Measurements from ENCODE around the gene RAB24.

DNA sequence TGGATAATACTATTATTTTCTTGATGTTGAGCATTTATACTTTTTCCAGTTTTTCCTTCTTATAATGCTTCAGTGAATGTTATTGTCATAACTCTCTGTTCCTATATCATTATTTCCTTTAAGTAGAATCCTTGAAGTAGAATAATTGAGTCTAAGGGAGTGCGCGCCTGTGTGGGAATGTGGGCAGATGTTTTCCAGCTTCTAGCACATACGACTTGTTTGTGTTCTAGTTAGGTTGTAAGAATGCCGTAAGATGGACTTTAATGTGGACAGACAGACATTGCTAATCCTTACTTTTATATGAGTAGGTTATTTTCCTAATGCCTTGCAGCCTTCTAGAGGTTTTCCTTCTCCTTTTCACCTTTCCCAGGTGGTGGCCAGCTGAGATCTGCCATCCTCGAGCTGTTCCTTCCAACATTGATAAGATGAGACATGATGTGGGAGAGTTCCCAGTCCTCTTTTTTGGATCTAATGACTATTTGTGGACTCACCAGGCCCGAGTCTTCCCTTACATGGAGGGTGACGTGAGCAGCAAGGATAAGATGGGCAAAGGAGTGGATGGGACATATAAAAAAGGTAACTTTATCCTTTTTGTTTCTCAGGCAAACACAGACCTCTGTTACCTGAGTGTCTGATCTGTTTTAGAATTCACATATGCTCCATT, 34.2 kb downstream of the RAB24 start:
- TF ChIP-seq, protein P1, sequence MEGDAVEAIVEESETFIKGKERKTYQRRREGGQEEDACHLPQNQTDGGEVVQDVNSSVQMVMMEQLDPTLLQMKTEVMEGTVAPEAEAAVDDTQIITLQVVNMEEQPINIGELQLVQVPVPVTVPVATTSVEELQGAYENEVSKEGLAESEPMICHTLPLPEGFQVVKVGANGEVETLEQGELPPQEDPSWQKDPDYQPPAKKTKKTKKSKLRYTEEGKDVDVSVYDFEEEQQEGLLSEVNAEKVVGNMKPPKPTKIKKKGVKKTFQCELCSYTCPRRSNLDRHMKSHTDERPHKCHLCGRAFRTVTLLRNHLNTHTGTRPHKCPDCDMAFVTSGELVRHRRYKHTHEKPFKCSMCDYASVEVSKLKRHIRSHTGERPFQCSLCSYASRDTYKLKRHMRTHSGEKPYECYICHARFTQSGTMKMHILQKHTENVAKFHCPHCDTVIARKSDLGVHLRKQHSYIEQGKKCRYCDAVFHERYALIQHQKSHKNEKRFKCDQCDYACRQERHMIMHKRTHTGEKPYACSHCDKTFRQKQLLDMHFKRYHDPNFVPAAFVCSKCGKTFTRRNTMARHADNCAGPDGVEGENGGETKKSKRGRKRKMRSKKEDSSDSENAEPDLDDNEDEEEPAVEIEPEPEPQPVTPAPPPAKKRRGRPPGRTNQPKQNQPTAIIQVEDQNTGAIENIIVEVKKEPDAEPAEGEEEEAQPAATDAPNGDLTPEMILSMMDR (optimal IDR thresholded peaks at IDR 0.05 in 1 of 3, IDR thresholded peaks at IDR 0.05 in 1 of 3, conservative IDR thresholded peaks at IDR 0.05 in 1 of 3; ENCODE audit: extremely low read depth in 1 of 3, insufficient read depth in 2 of 3, low read length in 3 of 3), result no peak
- TF ChIP-seq EZH2 (IDR thresholded peaks at IDR 0.05; ENCODE audit: low read length), result no peak
